Activated CD4-positive, alpha-beta memory T cell treated with anti-CD3 and anti-CD28 coated beads, Interleukin-2, amount 10 ng/mL, durations not matched to agents 7 days and 5 days (primary cell): ENCODE measurements around the gene MBD3L2B. TPM values are rescaled to one million over a fixed set of nuclear protein-coding genes. Genes with fewer than 3 reads are reported as not detected.

ENCODE experiments used
- CTCF ChIA-PET: fragments of 350-600 bp; sonication (Branson Sonifier 250); formaldehyde crosslinking; loops from one replicate; lab custom pipeline; 2021; ENCODE audit warnings: antibody characterized with exemption, inconsistent platforms; lab: Charles Lee
- POLR2A ChIA-PET: fragments of 350-600 bp; sonication (Branson Sonifier 250); formaldehyde crosslinking; loops from one replicate; lab custom pipeline; 2021; ENCODE audit warnings: antibody characterized with exemption; lab: Charles Lee
- DNase-seq: peaks from one replicate; pipeline ENCODE4 v3.0.0-alpha.2; 2020
- H3K27ac Mint-ChIP-seq: one replicate; pipeline ENCODE4 v1.8.0; 2021; ENCODE audit warnings: mild to moderate bottlenecking, mixed read lengths
- H3K27me3 Mint-ChIP-seq: one replicate; pipeline ENCODE4 v1.8.0; 2021; ENCODE audit warnings: mixed read lengths
- H3K36me3 Mint-ChIP-seq: one replicate; pipeline ENCODE4 v1.8.0; 2021; ENCODE audit warnings: low read depth, mixed read lengths
- H3K4me1 Mint-ChIP-seq: one replicate; pipeline ENCODE4 v1.8.0; 2021; ENCODE audit warnings: mixed read lengths
- H3K4me3 Mint-ChIP-seq: one replicate; pipeline ENCODE4 v1.8.0; 2021; ENCODE audit warnings: mild to moderate bottlenecking, mixed read lengths
- H3K9me3 Mint-ChIP-seq: one replicate; pipeline ENCODE4 v1.8.0; 2021; ENCODE audit warnings: mixed read lengths
- total RNA-seq, 2 experiments: library from RNA; stranded (reverse); gene quantifications; one replicate each; pipeline ENCODE4 v1.2.3, GENCODE V29; 2021

MBD3L2B gene
- total RNA-seq, 2 experiments from 2014 or later = not detected

GRCh38 chr19:6970443-6970842, 50.8 kb downstream of the MBD3L2B start:
- peaks cover 6% of the 10 kb centered on the region for H3K9me3 Mint-ChIP-seq
- DNase-seq = no peak

GRCh38 chr19:6970021-6970420, 51.2 kb downstream of the MBD3L2B start:
- Mint-ChIP-seq H3K4me1 (no peaks in the 10 kb centered on the region), H3K4me3 (no peak overlapping the region), H3K27ac (no peak overlapping the region), H3K36me3 (no peaks in the 10 kb centered on the region), H3K27me3 (no peaks in the 10 kb centered on the region), H3K9me3 (peaks cover 6% of the 10 kb centered on the region)
- ChIA-PET POLR2A (no interaction called here), CTCF (no interaction called here)
- DNase-seq = no peak

More at GRCh38 chr19:6970443-6970842, 50.8 kb downstream of the MBD3L2B start:
- CTCF ChIA-PET = no interaction called here
- no peak overlapping the region for H3K27ac Mint-ChIP-seq
- no peaks in the 10 kb centered on the region for H3K36me3 Mint-ChIP-seq
- no peaks in the 10 kb centered on the region for H3K27me3 Mint-ChIP-seq
- POLR2A ChIA-PET = no interaction called here
- no peaks in the 10 kb centered on the region for H3K4me1 Mint-ChIP-seq
- no peak overlapping the region for H3K4me3 Mint-ChIP-seq

GRCh38 chr19:6969490-6969889, 51.7 kb downstream of the MBD3L2B start:
- H3K27me3 Mint-ChIP-seq = no peaks in the 10 kb centered on the region
- H3K36me3 Mint-ChIP-seq = no peaks in the 10 kb centered on the region
- no peaks in the 10 kb centered on the region for H3K4me1 Mint-ChIP-seq
- no peak for DNase-seq
- peaks cover 6% of the 10 kb centered on the region for H3K9me3 Mint-ChIP-seq
- ChIA-PET CTCF (no interaction called here), POLR2A (no interaction called here)
- no peak overlapping the region for H3K27ac Mint-ChIP-seq
- H3K4me3 Mint-ChIP-seq = no peak overlapping the region

Other genes starting within 250 kb of the MBD3L2B start
- gene VAV1, start 248.7 kb downstream of the MBD3L2B start, total RNA-seq = 100 to 1,000 TPM; 105 to 107 TPM
- 1 to 10 TPM; 1.4 to 1.8 TPM for gene ADGRE1, start 133.9 kb downstream of the MBD3L2B start, total RNA-seq
- not detected for gene MBD3L5, start 9.1 kb upstream of the MBD3L2B start, total RNA-seq
- not detected for gene MBD3L4, start 18.7 kb upstream of the MBD3L2B start, total RNA-seq
- gene MBD3L2, start 27.9 kb upstream of the MBD3L2B start, total RNA-seq = not detected
- gene MBD3L3, start 37.2 kb upstream of the MBD3L2B start, total RNA-seq = not detected
- gene ZNF557, start 48.3 kb upstream of the MBD3L2B start, total RNA-seq = 10 to 100 TPM; 12.9 to 13.4 TPM